GM12878 (cell line): ENCODE data around the gene TUBB. TPM values are rescaled to one million over a fixed set of nuclear protein-coding genes. Genes with fewer than 3 reads are reported as not detected.

Source experiments
- CBFB ChIP-seq: IDR thresholded peaks from 2 replicates; pipeline ENCODE4 v1.6.1; 2016; ENCODE audit warnings: antibody characterized with exemption, low read depth
- CBX5 ChIP-seq: sonication (generic); IDR thresholded peaks from 2 replicates; pipeline ENCODE4 v1.6.1; 2016; ENCODE audit warnings: low read depth, moderate library complexity, mild to moderate bottlenecking, inconsistent platforms
- CHD1 ChIP-seq: IDR thresholded peaks from 2 replicates; pipeline ENCODE4 v1.6.1; 2012; ENCODE audit warnings: low read depth, low read length, improper control_type of control experiment
- CHD2 ChIP-seq: IDR thresholded peaks from 2 replicates; pipeline ENCODE4 v1.6.1; 2011; ENCODE audit warnings: low read depth, low read length, improper control_type of control experiment, borderline replicate concordance
- DPF2 ChIP-seq: fragments of 450-650 bp; IDR thresholded peaks from 2 replicates; pipeline ENCODE4 v1.6.1; 2017; ENCODE audit warnings: mild to moderate bottlenecking
- ETV6 ChIP-seq, 2 experiments: fragments of 450-650 bp in 1 of 2; IDR thresholded peaks in 1 of 2; conservative IDR thresholded peaks in 1 of 2; 2 replicates each; pipeline ENCODE4 v1.6.1; 2014; ENCODE audit warnings: antibody characterized with exemption in 1 of 2, borderline replicate concordance in 1 of 2, low read depth in 1 of 2, mild to moderate bottlenecking in 1 of 2, moderate library complexity in 1 of 2
- FOS ChIP-seq: IDR thresholded peaks from 3 replicates; pipeline ENCODE4 v1.6.1; 2011; ENCODE audit warnings: borderline replicate concordance; ENCODE audit not compliant: insufficient read length; ENCODE audit errors: extremely low read depth
- HDGF ChIP-seq: fragments of 450-650 bp; IDR thresholded peaks from 2 replicates; pipeline ENCODE4 v1.6.1; 2016; ENCODE audit warnings: antibody characterized with exemption
- IRF5 ChIP-seq: fragments of 450-650 bp; IDR thresholded peaks from 2 replicates; pipeline ENCODE4 v1.6.1; 2017; ENCODE audit warnings: borderline replicate concordance
- MXI1 ChIP-seq: fragments of 150-350 bp; IDR thresholded peaks from 2 replicates; pipeline ENCODE4 v1.6.1; 2011; ENCODE audit warnings: low read depth, mild to moderate bottlenecking, inconsistent platforms, low read length, improper control_type of control experiment
- MYB ChIP-seq: fragments of 150-350 bp; IDR thresholded peaks from 2 replicates; pipeline ENCODE4 v1.6.1; 2014; ENCODE audit warnings: mild to moderate bottlenecking, low read depth, low read length, borderline replicate concordance
- MYC ChIP-seq: IDR thresholded peaks from 2 replicates; pipeline ENCODE4 v1.6.1; 2011; ENCODE audit warnings: mild to moderate bottlenecking, low read length, moderate library complexity, inconsistent platforms; ENCODE audit not compliant: insufficient read depth, insufficient replicate concordance, insufficient read length, severe bottlenecking
- NR2C1 ChIP-seq: fragments of 450-650 bp; IDR thresholded peaks from 2 replicates; pipeline ENCODE4 v1.6.1; 2017; ENCODE audit warnings: antibody characterized with exemption, mild to moderate bottlenecking, moderate library complexity
- PAX8 ChIP-seq: fragments of 450-650 bp; IDR thresholded peaks from 2 replicates; pipeline ENCODE4 v1.6.1; 2017; ENCODE audit warnings: mild to moderate bottlenecking, moderate library complexity
- POLR2AphosphoS2 ChIP-seq: IDR thresholded peaks from 2 replicates; pipeline ENCODE4 v1.6.1; 2011; ENCODE audit warnings: low read depth, mild to moderate bottlenecking, low read length, improper control_type of control experiment, moderate library complexity
- STAT3 ChIP-seq: IDR thresholded peaks from 2 replicates; pipeline ENCODE4 v1.6.1; 2011; ENCODE audit warnings: low read depth, low read length, improper control_type of control experiment
- TBL1XR1 ChIP-seq: IDR thresholded peaks from 2 replicates; pipeline ENCODE4 v1.6.1; 2012; ENCODE audit warnings: low read depth, low read length, improper control_type of control experiment
- YBX1 ChIP-seq: fragments of 450-650 bp; IDR thresholded peaks from 2 replicates; pipeline ENCODE4 v1.6.1; 2016; ENCODE audit warnings: antibody characterized with exemption
- polyA plus RNA-seq, 11 experiments: library from polyadenylated mRNA; depleted of rRNA in 4 of 11; unstranded in 6 of 11; stranded (reverse) in 5 of 11; fragments of >200 nt; fragmentation: Nextera tagmentation in 4 of 11; fragmentation: Illumina TruSeq in 1 of 11; extraction: Ambion mirVana in 4 of 11; extraction: Trizol in 1 of 11; gene quantifications; 1 replicate in 1 of 11; 2 replicates in 10 of 11; pipeline versions ENCODE4 v1.2.1 to v1.2.3, GENCODE V29; 2011 to 2016; ENCODE audit warnings: inconsistent platforms in 2 of 11, missing spikeins in 2 of 11, low read depth in 1 of 11
- total RNA-seq, 4 experiments: library from RNA; depleted of rRNA in 3 of 4; stranded (reverse); fragments of >200 nt in 3 of 4; fragmentation: Illumina TruSeq in 1 of 4; extraction: Trizol in 1 of 4; gene quantifications; 2 replicates each; pipeline versions ENCODE4 v1.2.1 to v1.2.3, GENCODE V29; 2013 to 2021
- TF ChIP-seq, protein P1 (sequence below): IDR thresholded peaks from 2 replicates; pipeline ENCODE4 v1.6.1; 2012; ENCODE audit warnings: low read length, inconsistent platforms
- TF ChIP-seq, protein P2 (sequence below): fragments of 450-650 bp; IDR thresholded peaks from 2 replicates; pipeline ENCODE4 v1.6.1; 2016; ENCODE audit warnings: mild to moderate bottlenecking, moderate library complexity, borderline replicate concordance

TUBB gene
- total and polyA plus RNA-seq, 10 of the 15 experiments (the other 5 are each of a cell fraction or from before 2014, with no cell fraction given) = 1,039 to 3,052 (median 1,656) TPM

DNA sequence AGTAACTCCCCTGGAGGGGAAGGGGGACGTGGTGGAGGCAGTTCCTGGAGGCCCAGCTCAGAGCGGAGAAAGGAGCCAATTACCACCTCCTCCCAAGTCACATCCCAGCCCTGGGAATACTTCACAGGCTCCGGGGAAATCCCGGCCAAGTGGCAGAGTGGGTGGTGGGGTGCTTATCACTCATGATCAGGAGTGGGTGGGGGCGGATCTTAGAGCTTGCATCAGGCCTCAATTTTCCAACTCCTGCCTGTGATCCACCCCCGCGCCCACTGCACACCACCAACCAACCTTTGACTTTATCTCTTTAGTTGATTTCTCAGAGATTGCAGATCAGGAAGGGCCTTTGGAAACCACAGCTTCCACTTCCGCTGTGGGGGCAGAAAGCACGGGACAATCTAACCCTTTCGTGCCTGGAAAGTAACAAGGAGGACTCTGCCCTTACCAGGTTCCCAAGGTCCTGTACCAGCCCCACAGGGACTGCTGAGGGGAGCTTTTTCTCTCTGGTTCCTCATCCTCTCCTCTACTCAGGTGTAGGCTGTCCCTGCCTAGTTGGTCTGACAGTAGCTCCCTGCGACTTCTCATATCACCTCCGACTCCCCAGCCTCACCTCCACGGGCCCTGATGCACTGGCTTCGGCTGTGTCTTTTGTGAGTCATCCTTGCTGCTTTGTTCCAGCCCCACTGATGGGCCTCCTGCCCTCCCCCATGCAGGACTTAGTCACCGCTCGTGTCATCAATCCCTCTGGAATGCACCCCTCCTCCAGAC lies 49.1 kb downstream of the TUBB start (continued):
- no peak for TF ChIP-seq FOS
- no peak for TF ChIP-seq CBX5
- no peak for TF ChIP-seq TBL1XR1
- no peak; the same call in 1 of the 2 replicates for TF ChIP-seq NR2C1
- TF ChIP-seq HDGF = peak; percentile 44; the same call in 1 of the 2 replicates
- TF ChIP-seq, protein P1, sequence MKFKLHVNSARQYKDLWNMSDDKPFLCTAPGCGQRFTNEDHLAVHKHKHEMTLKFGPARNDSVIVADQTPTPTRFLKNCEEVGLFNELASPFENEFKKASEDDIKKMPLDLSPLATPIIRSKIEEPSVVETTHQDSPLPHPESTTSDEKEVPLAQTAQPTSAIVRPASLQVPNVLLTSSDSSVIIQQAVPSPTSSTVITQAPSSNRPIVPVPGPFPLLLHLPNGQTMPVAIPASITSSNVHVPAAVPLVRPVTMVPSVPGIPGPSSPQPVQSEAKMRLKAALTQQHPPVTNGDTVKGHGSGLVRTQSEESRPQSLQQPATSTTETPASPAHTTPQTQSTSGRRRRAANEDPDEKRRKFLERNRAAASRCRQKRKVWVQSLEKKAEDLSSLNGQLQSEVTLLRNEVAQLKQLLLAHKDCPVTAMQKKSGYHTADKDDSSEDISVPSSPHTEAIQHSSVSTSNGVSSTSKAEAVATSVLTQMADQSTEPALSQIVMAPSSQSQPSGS = no peak
- TF ChIP-seq DPF2 = peak; percentile 69; the same call in 1 of the 2 replicates
- 0 out of 2 replicates have a peak, but pooled peaks have one; percentile 51 for TF ChIP-seq CBFB
- no peak for TF ChIP-seq MYC
- TF ChIP-seq STAT3 = no peak
- no peak for TF ChIP-seq YBX1
- TF ChIP-seq IRF5 = no peak
- no peak for TF ChIP-seq CHD1
- no peak for TF ChIP-seq MYB
- 0 out of 4 replicates have a peak, but pooled peaks of 1 of the 2 experiments have one; percentile 38 for TF ChIP-seq ETV6 (conservative IDR thresholded peaks at IDR 0.05 in 1 of 2, IDR thresholded peaks at IDR 0.05 in 1 of 2; ENCODE audit: borderline replicate concordance in 1 of 2, low read depth in 1 of 2)
- TF ChIP-seq POLR2AphosphoS2 = no peak
- TF ChIP-seq PAX8 = no peak
- TF ChIP-seq CHD2 = no peak
- TF ChIP-seq, protein P2, sequence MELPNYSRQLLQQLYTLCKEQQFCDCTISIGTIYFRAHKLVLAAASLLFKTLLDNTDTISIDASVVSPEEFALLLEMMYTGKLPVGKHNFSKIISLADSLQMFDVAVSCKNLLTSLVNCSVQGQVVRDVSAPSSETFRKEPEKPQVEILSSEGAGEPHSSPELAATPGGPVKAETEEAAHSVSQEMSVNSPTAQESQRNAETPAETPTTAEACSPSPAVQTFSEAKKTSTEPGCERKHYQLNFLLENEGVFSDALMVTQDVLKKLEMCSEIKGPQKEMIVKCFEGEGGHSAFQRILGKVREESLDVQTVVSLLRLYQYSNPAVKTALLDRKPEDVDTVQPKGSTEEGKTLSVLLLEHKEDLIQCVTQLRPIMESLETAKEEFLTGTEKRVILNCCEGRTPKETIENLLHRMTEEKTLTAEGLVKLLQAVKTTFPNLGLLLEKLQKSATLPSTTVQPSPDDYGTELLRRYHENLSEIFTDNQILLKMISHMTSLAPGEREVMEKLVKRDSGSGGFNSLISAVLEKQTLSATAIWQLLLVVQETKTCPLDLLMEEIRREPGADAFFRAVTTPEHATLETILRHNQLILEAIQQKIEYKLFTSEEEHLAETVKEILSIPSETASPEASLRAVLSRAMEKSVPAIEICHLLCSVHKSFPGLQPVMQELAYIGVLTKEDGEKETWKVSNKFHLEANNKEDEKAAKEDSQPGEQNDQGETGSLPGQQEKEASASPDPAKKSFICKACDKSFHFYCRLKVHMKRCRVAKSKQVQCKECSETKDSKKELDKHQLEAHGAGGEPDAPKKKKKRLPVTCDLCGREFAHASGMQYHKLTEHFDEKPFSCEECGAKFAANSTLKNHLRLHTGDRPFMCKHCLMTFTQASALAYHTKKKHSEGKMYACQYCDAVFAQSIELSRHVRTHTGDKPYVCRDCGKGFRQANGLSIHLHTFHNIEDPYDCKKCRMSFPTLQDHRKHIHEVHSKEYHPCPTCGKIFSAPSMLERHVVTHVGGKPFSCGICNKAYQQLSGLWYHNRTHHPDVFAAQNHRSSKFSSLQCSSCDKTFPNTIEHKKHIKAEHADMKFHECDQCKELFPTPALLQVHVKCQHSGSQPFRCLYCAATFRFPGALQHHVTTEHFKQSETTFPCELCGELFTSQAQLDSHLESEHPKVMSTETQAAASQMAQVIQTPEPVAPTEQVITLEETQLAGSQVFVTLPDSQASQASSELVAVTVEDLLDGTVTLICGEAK = peak; percentile 19; the same call in 1 of the 2 replicates
- TF ChIP-seq MXI1 = no peak
